Endothelial cell of umbilical vein (primary cell): ENCODE measurements around the gene KDSR. TPM values are rescaled to one million over a fixed set of nuclear protein-coding genes. Genes with fewer than 3 reads are reported as not detected.

ENCODE experiments used
- BruUV-seq: library from RNA; stranded (reverse); fragments of 400-500 nt; replicated peaks from 2 replicates; lab custom pipeline; 2021; lab: Mats Ljungman, UMichigan
- CTCF ChIA-PET: fragments of 300-600, 350-600 bp; sonication (Branson Sonifier 250); formaldehyde crosslinking; loops from one replicate; lab custom pipeline; 2021; ENCODE audit warnings: antibody characterized with exemption, inconsistent platforms; lab: Charles Lee
- POLR2A ChIA-PET: fragments of 300-600, 350-600 bp; sonication (Branson Sonifier 250); formaldehyde crosslinking; loops from one replicate; lab custom pipeline; 2021; ENCODE audit warnings: antibody characterized with exemption, inconsistent platforms; lab: Charles Lee
- DNase-seq: peaks from one replicate; pipeline ENCODE4 v3.0.0-alpha.2; 2011; ENCODE audit warnings: low read depth, low spot score
- FAIRE-seq: peaks from 2 replicates; lab custom pipeline; 2011; peaks lifted over from hg19 to GRCh38; lab: Jason Lieb, UNC
- H2AFZ ChIP-seq: 2 replicates; pipeline ENCODE4 v1.6.0; 2012; ENCODE audit warnings: low read depth, low read length, control low read depth, inconsistent platforms
- H3K27ac ChIP-seq: 2 replicates; pipeline ENCODE4 v1.5.1; 2011; ENCODE audit warnings: low read depth, mild to moderate bottlenecking, control low read depth, low read length, moderate library complexity; ENCODE audit not compliant: insufficient read depth
- H3K27me3 ChIP-seq, 2 experiments: 2 replicates each; pipeline versions ENCODE4 v1.6.0 to v1.6.1; 2011; ENCODE audit warnings: low read length in 2 of 2, mixed read lengths in 1 of 2; ENCODE audit not compliant: control insufficient read depth in 2 of 2, insufficient read depth in 2 of 2
- H3K36me3 ChIP-seq, 2 experiments: 2 replicates in 1 of 2; 3 replicates in 1 of 2; pipeline ENCODE4 v1.5.1; 2011; ENCODE audit warnings: low read length in 2 of 2, mild to moderate bottlenecking in 1 of 2, moderate library complexity in 1 of 2; ENCODE audit not compliant: control insufficient read depth in 2 of 2, insufficient read depth in 2 of 2; ENCODE audit errors: extremely low read depth in 1 of 2
- H3K4me1 ChIP-seq: 3 replicates; pipeline ENCODE4 v1.5.1; 2011; ENCODE audit warnings: mild to moderate bottlenecking, low read length; ENCODE audit not compliant: control insufficient read depth, insufficient read depth; ENCODE audit errors: extremely low read depth
- H3K4me2 ChIP-seq: 2 replicates; pipeline ENCODE4 v1.6.1; 2011; ENCODE audit warnings: low read length, control low read depth, mixed read lengths; ENCODE audit not compliant: insufficient read depth
- H3K4me3 ChIP-seq, 3 experiments: fragments of 200-600 bp in 1 of 3; sonication (generic), shearing (Covaris generic) in 1 of 3; replicated peaks in 1 of 3; 2 replicates each; pipeline ENCODE4 v1.5.1; 2011 to 2016; ENCODE audit warnings: control low read depth in 3 of 3, low read length in 3 of 3, mild to moderate bottlenecking in 2 of 3, inconsistent platforms in 1 of 3, low read depth in 1 of 3, moderate library complexity in 1 of 3; ENCODE audit not compliant: insufficient read depth in 1 of 3
- H3K79me2 ChIP-seq: 2 replicates; pipeline ENCODE4 v1.6.0; 2012; ENCODE audit warnings: low read length, inconsistent platforms; ENCODE audit not compliant: control insufficient read depth, insufficient read depth
- H3K9ac ChIP-seq: replicated peaks from 2 replicates; pipeline ENCODE3; 2011; ENCODE audit warnings: low read length, control low read depth; ENCODE audit not compliant: insufficient read depth; ENCODE audit errors: extremely low read depth
- H3K9me1 ChIP-seq: replicated peaks from 3 replicates; pipeline ENCODE4 v1.6.0; 2011; ENCODE audit warnings: mild to moderate bottlenecking, low read length; ENCODE audit not compliant: control insufficient read depth, insufficient read depth; ENCODE audit errors: extremely low read depth
- H3K9me3 ChIP-seq: replicated peaks from 2 replicates; pipeline ENCODE4 v1.5.1; 2012; ENCODE audit warnings: low read length, inconsistent platforms; ENCODE audit not compliant: control insufficient read depth, insufficient read depth
- H4K20me1 ChIP-seq: replicated peaks from 2 replicates; pipeline ENCODE3; 2011; ENCODE audit warnings: mild to moderate bottlenecking, low read length; ENCODE audit not compliant: control insufficient read depth, insufficient read depth; ENCODE audit errors: extremely low read depth
- CTCF ChIP-seq, 2 donors: IDR thresholded peaks; 1 replicate in 1 of 2; 2 replicates in 1 of 2; pipeline ENCODE4 v1.5.1; 2011; ENCODE audit warnings: low read length in 2 of 2, mild to moderate bottlenecking in 2 of 2, moderate library complexity in 2 of 2, control low read depth in 1 of 2, inconsistent platforms in 1 of 2, low read depth in 1 of 2; ENCODE audit not compliant: insufficient read depth in 1 of 2; ENCODE audit errors: extremely low read depth in 1 of 2
- EZH2 ChIP-seq: IDR thresholded peaks from 2 replicates; pipeline ENCODE4 v1.6.1; 2012; ENCODE audit warnings: borderline replicate concordance, low read depth, mild to moderate bottlenecking, moderate library complexity, low read length, inconsistent platforms; ENCODE audit not compliant: severe bottlenecking
- FOS ChIP-seq: IDR thresholded peaks from 2 replicates; pipeline ENCODE4 v1.6.1; 2011; ENCODE audit warnings: mild to moderate bottlenecking, low read length, moderate library complexity, borderline replicate concordance; ENCODE audit not compliant: insufficient read depth
- GATA2 ChIP-seq: IDR thresholded peaks from 2 replicates; pipeline ENCODE4 v1.7.0; 2011; ENCODE audit warnings: low read depth, mild to moderate bottlenecking, moderate library complexity, mixed read lengths, low read length; ENCODE audit not compliant: insufficient read length, insufficient read depth
- JUN ChIP-seq: IDR thresholded peaks from 2 replicates; pipeline ENCODE4 v1.6.1; 2011; ENCODE audit warnings: borderline replicate concordance, low read depth; ENCODE audit not compliant: insufficient read length, insufficient read depth
- MAX ChIP-seq: IDR thresholded peaks from 2 replicates; pipeline ENCODE4 v1.6.1; 2011; ENCODE audit not compliant: insufficient read depth, insufficient read length
- MYC ChIP-seq: IDR thresholded peaks from one replicate; pipeline ENCODE4 v1.6.1; 2011; ENCODE audit warnings: mild to moderate bottlenecking, low read depth, low read length
- POLR2A ChIP-seq: IDR thresholded peaks from 2 replicates; pipeline ENCODE4 v1.6.1; 2012; ENCODE audit warnings: low read depth, mild to moderate bottlenecking, control low read depth, low read length
- POLR2AphosphoS5 ChIP-seq: IDR thresholded peaks from 2 replicates; pipeline ENCODE4 v1.6.1; 2012; ENCODE audit warnings: low read depth, mild to moderate bottlenecking, control low read depth, low read length, moderate library complexity; ENCODE audit not compliant: insufficient read depth
- dilution Hi-C: fragments of 300-500 bp; cut with MboI; formaldehyde crosslinking; loops from one replicate; pipeline ENCODE4 v1.15.0; 2019; ENCODE audit warnings: low sequenced_read_pairs; ENCODE audit not compliant: extremely low pct_ligation_motif_present
- intact Hi-C: fragments of 100-400 bp; cut with micrococcal nuclease; formaldehyde crosslinking; loops from one replicate; pipeline ENCODE4 v1.10.0; 2022
- polyA plus RNA-seq, 4 experiments: library from polyadenylated mRNA; depleted of rRNA in 3 of 4; stranded (reverse) in 3 of 4; unstranded in 1 of 4; fragments of >200 nt; gene quantifications; 2 replicates each; pipeline versions ENCODE4 v1.2.1 to v1.2.3, GENCODE V29; 2011 to 2012; ENCODE audit warnings: missing spikeins in 1 of 4
- total RNA-seq: library from RNA; stranded (reverse); gene quantifications from 2 replicates; pipeline ENCODE4 v1.2.3, GENCODE V29; 2021

The KDSR gene
- total and polyA plus RNA-seq, 2 donors (not counting 3 experiments of a cell fraction or from before 2014, with no cell fraction given): 17.1 to 43.1 TPM

GRCh38 chr18:63320975-63321265, 46.1 kb downstream of the KDSR start:
- H3K79me2 ChIP-seq: no peaks in the 10 kb centered on the region
- TF ChIP-seq CTCF (IDR thresholded peaks at IDR 0.05; ENCODE audit: extremely low read depth in 1 of 2, insufficient read depth in 1 of 2, low read depth in 1 of 2, low read length in 2 of 2) (no peak), GATA2 (no peak), MAX (no peak), FOS (no peak), EZH2 (no peak), POLR2AphosphoS5 (no peak), JUN (no peak), POLR2A (no peak), MYC (no peak)
- no peak for FAIRE-seq
- ChIA-PET POLR2A (no interaction called here), CTCF (no interaction called here)
- no peaks in the 10 kb centered on the region for H4K20me1 ChIP-seq
- no peaks in the 10 kb centered on the region for H3K9me3 ChIP-seq
- peak overlapping the region; percentile 81 for H2AFZ ChIP-seq
- no peaks in the 10 kb centered on the region for H3K36me3 ChIP-seq
- H3K9me1 ChIP-seq: no peaks in the 10 kb centered on the region
- H3K9ac ChIP-seq: peak overlapping the region; percentile 80
- intact Hi-C loops: loop anchor here (5.0 kb wide), 1 partner anchor 101 kb away; the partner anchor contains the start of gene VPS4B
- DNase-seq: no peak
- peaks cover 25% of the 10 kb centered on the region for H3K4me1 ChIP-seq
- H3K4me3 ChIP-seq: peak overlapping the region in 2 of 3 experiments; percentile 43 to 66
- H3K27me3 ChIP-seq: peaks cover 0 to 9% of the 10 kb centered on the region in 2 experiments
- peak overlapping the region; percentile 44 for H3K27ac ChIP-seq
- peak overlapping the region; percentile 63 for H3K4me2 ChIP-seq
- dilution Hi-C loops: no loop called here
- BruUV-seq: no TSS peak
